Stimulated activated naive CD4-positive, alpha-beta T cell treated with Interleukin-2 at 50 U/mL for 16 hours (primary cell): Measurements from ENCODE around the gene PALS2.

Source experiments
- DNase-seq: peaks from one replicate; lab custom pipeline; 2025; lab: John Stamatoyannopoulos, UW

Gene PALS2

GRCh38 chr7:24591152-24591551, 17.9 kb downstream of the PALS2 start:
- no peak for DNase-seq

GRCh38 chr7:24595671-24596418, 22.6 kb downstream of the PALS2 start:
- DNase-seq = no peak

- no peak for DNase-seq
These were observed 23.8 kb downstream of the PALS2 start for GRCh38 chr7:24597014-24597413.

- DNase-seq = no peak
These were observed 28.3 kb downstream of the PALS2 start for GRCh38 chr7:24601600-24601999.

GRCh38 chr7:24602860-24603456, 29.7 kb downstream of the PALS2 start:
- no peak for DNase-seq

- DNase-seq = no peak
These were observed 31.4 kb downstream of the PALS2 start for GRCh38 chr7:24604630-24605029.

GRCh38 chr7:24608504-24608903, 35.3 kb downstream of the PALS2 start:
- no peak for DNase-seq

- no peak for DNase-seq
These were observed 35.8 kb downstream of the PALS2 start for GRCh38 chr7:24609059-24609458.

GRCh38 chr7:24609570-24609969, 36.3 kb downstream of the PALS2 start:
- no peak for DNase-seq

- no peak for DNase-seq
These were observed 37.9 kb downstream of the PALS2 start for GRCh38 chr7:24611130-24611529.

- DNase-seq = no peak
These were observed 44.8 kb downstream of the PALS2 start for GRCh38 chr7:24617957-24618616.

- DNase-seq = no peak
These were observed 46.7 kb downstream of the PALS2 start for GRCh38 chr7:24619978-24620377.

- DNase-seq = no peak
These were observed 49.5 kb downstream of the PALS2 start for GRCh38 chr7:24622646-24623182.
